Mammary epithelial cell (primary cell): ENCODE measurements around the gene WDR11.

Source experiments
- CTCF ChIP-seq, 2 donors: IDR thresholded peaks in 1 of 2; conservative IDR thresholded peaks in 1 of 2; 2 replicates each; pipeline ENCODE4 v1.5.1; 2011 to 2012; ENCODE audit warnings: inconsistent platforms in 2 of 2, low read length in 2 of 2, mild to moderate bottlenecking in 2 of 2, control low read depth in 1 of 2, low read depth in 1 of 2; ENCODE audit not compliant: insufficient read depth in 1 of 2; ENCODE audit errors: extremely low read depth in 1 of 2
- EZH2 ChIP-seq: IDR thresholded peaks from 2 replicates; pipeline ENCODE4 v1.6.1; 2012; ENCODE audit warnings: low read length, inconsistent platforms, borderline replicate concordance

DNA sequence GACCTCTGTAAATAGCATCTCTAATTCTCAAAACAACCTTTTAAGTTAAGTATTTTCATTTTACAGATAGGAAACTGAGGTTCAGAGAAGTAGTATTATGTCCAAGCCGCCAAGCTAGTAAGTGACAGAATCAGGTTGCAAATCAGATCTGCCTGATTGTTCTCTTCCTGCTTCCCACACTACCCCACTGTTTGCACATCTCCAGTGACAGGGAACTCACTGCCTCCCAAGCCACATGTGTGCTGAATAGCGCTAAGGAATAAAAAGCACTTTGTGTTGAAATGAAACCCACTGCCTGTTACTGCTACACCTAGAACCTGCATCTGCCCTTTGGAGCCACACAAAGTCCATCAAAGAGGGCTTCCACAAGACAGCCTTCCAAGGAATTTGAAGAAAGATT, 45.1 kb upstream of the WDR11 start:
- TF ChIP-seq CTCF (conservative IDR thresholded peaks at IDR 0.05 in 1 of 2, IDR thresholded peaks at IDR 0.05 in 1 of 2; ENCODE audit: extremely low read depth in 1 of 2, insufficient read depth in 1 of 2, low read depth in 1 of 2, low read length in 2 of 2) = no peak
- no peak for TF ChIP-seq EZH2
